ENCODE measurements around the gene KDM4C. TPM values are rescaled to one million over a fixed set of nuclear protein-coding genes. Genes with fewer than 3 reads are reported as not detected.

KDM4C gene
- total RNA-seq, 1 experiment from 2014 or later = 4.8 TPM

DNA sequence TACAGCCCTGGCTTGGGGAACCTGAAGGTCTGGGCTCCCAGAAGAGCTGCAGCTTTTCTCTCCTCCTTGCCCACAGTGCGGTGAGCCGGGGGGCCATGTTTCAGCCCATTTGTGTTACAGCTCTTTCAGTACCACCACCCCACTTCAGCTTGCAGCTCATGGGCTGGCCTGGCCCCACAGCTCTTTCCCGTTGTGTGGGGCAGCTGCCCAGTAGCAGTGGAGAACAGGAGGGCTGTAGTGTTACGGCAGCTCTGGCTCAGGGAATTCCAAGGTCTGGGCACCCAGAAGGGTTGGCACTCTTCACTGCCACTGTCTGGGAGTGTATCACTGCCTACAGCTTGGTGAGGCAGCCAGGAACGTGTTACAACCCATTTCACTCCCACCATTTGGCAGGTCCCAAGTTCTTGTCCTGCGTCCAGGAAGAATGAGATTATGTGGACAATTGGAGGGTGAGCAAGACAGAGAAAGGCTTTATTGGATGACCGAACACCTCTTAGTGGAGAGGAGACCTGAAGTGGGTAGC, 390.5 kb downstream of the KDM4C start:
- H3K4me3 ChIP-seq (ENCODE audit: low read depth, low read length, poor library complexity, severe bottlenecking) = no peak overlapping the region
- DNase-seq (ENCODE audit: low spot score) = no peak
- BruUV-seq (replicated peaks) = no TSS peak
- CTCF ChIA-PET = no interaction called here
- H3K36me3 ChIP-seq (ENCODE audit: insufficient read depth, low read length, poor library complexity, severe bottlenecking) = no peaks in the 10 kb centered on the region
- no peaks in the 10 kb centered on the region for H3K4me1 ChIP-seq (ENCODE audit: insufficient read depth, low read length, poor library complexity, severe bottlenecking)
- TF ChIP-seq CTCF (conservative IDR thresholded peaks at IDR 0.05; ENCODE audit: low read depth, low read length) (no peak), EZH2 (IDR thresholded peaks at IDR 0.05; ENCODE audit: borderline replicate concordance, low read depth, low read length, poor library complexity, severe bottlenecking) (no peak)
- no peaks in the 10 kb centered on the region for H3K27me3 ChIP-seq (replicated peaks; ENCODE audit: insufficient read depth, low read depth, low read length, poor library complexity)
- H3K27ac ChIP-seq (ENCODE audit: low read depth, low read length, poor library complexity, severe bottlenecking) = no peak overlapping the region
- H3K9me3 ChIP-seq (ENCODE audit: low read depth, low read length, poor library complexity, severe bottlenecking) = no peaks in the 10 kb centered on the region
- POLR2A ChIA-PET (ENCODE audit: low non-redundant PET) = no interaction called here
- intact Hi-C loops (cut with micrococcal nuclease; ENCODE audit: unreplicated experiment) = no loop called here

- intact Hi-C loops (cut with micrococcal nuclease; ENCODE audit: unreplicated experiment) = no loop called here
- H3K36me3 ChIP-seq (ENCODE audit: insufficient read depth, low read length, poor library complexity, severe bottlenecking) = no peaks in the 10 kb centered on the region
- no peaks in the 10 kb centered on the region for H3K9me3 ChIP-seq (ENCODE audit: low read depth, low read length, poor library complexity, severe bottlenecking)
- no peak for DNase-seq (ENCODE audit: low spot score)
- no peaks in the 10 kb centered on the region for H3K4me1 ChIP-seq (ENCODE audit: insufficient read depth, low read length, poor library complexity, severe bottlenecking)
- BruUV-seq (replicated peaks) = no TSS peak
- POLR2A ChIA-PET (ENCODE audit: low non-redundant PET) = no interaction called here
- no peak for TF ChIP-seq CTCF (conservative IDR thresholded peaks at IDR 0.05; ENCODE audit: low read depth, low read length)
- TF ChIP-seq EZH2 (IDR thresholded peaks at IDR 0.05; ENCODE audit: borderline replicate concordance, low read depth, low read length, poor library complexity, severe bottlenecking) = no peak
- no peak overlapping the region for H3K27ac ChIP-seq (ENCODE audit: low read depth, low read length, poor library complexity, severe bottlenecking)
- CTCF ChIA-PET = no interaction called here
- no peak overlapping the region for H3K4me3 ChIP-seq (ENCODE audit: low read depth, low read length, poor library complexity, severe bottlenecking)
- H3K27me3 ChIP-seq (replicated peaks; ENCODE audit: insufficient read depth, low read depth, low read length, poor library complexity) = no peaks in the 10 kb centered on the region
Measured at GRCh38 chr9:7149258-7149657, 391.5 kb downstream of the KDM4C start.

DNA sequence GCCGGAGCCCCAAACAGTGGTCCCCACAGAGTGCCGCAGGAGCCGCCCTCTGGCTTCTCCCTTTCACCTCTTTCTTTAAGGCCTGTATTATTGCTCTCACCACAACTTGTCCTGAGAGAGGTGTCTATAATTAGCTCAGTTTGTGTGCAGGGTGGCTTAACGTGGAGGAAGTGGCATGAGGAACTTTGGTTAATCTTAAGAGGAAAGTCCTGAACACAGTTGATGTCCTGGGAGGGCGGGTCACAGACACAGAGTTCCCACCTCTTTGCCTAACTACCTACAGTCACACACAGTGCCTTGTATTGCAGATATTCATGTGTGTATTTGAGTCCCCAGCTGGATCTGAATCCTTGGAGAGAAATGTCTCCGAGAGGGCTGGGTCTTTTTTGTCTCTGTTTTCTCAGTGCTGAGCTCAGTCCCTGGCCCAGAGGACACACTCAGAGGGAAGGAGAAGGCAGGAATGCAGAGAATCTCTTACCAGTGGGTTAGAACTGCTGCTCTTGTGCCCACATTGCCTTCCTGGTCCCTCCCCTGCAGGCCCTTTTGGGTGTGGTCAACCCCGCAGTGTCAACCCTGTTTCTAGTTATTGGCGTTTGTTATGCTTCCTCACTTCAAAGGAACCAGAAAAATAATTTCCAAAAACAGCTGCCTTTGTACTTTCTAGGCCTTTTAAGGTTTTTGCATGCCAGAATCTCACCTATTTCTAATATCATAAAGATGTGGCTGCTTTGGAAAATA, 392.5 kb downstream of the KDM4C start:
- TF ChIP-seq CTCF (conservative IDR thresholded peaks at IDR 0.05; ENCODE audit: low read depth, low read length) (no peak), EZH2 (IDR thresholded peaks at IDR 0.05; ENCODE audit: borderline replicate concordance, low read depth, low read length, poor library complexity, severe bottlenecking) (no peak)
- Histone ChIP-seq H3K27me3 (replicated peaks; ENCODE audit: insufficient read depth, low read depth, low read length, poor library complexity) (no peaks in the 10 kb centered on the region), H3K36me3 (ENCODE audit: insufficient read depth, low read length, poor library complexity, severe bottlenecking) (no peaks in the 10 kb centered on the region), H3K27ac (ENCODE audit: low read depth, low read length, poor library complexity, severe bottlenecking) (no peak overlapping the region), H3K4me3 (ENCODE audit: low read depth, low read length, poor library complexity, severe bottlenecking) (no peak overlapping the region), H3K4me1 (ENCODE audit: insufficient read depth, low read length, poor library complexity, severe bottlenecking) (no peaks in the 10 kb centered on the region), H3K9me3 (ENCODE audit: low read depth, low read length, poor library complexity, severe bottlenecking) (no peaks in the 10 kb centered on the region)
- intact Hi-C loops (cut with micrococcal nuclease; ENCODE audit: unreplicated experiment) = loop anchor here (10.0 kb wide), 1 partner anchor 56 kb away; no protein-coding TSS in a partner anchor
- no TSS peak for BruUV-seq (replicated peaks)
- CTCF ChIA-PET = no interaction called here
- POLR2A ChIA-PET (ENCODE audit: low non-redundant PET) = no interaction called here
- no peak for DNase-seq (ENCODE audit: low spot score)
